Activated CD4-positive, alpha-beta T cell treated with anti-CD3 and anti-CD28 coated beads, Interleukin-2, amount 50 U/mL, for 1 hour (primary cell): ENCODE data around the gene C1QTNF9B.

Experiments
- DNase-seq: peaks from one replicate; pipeline ENCODE4 v3.0.0-alpha.2; 2020

C1QTNF9B gene

DNA sequence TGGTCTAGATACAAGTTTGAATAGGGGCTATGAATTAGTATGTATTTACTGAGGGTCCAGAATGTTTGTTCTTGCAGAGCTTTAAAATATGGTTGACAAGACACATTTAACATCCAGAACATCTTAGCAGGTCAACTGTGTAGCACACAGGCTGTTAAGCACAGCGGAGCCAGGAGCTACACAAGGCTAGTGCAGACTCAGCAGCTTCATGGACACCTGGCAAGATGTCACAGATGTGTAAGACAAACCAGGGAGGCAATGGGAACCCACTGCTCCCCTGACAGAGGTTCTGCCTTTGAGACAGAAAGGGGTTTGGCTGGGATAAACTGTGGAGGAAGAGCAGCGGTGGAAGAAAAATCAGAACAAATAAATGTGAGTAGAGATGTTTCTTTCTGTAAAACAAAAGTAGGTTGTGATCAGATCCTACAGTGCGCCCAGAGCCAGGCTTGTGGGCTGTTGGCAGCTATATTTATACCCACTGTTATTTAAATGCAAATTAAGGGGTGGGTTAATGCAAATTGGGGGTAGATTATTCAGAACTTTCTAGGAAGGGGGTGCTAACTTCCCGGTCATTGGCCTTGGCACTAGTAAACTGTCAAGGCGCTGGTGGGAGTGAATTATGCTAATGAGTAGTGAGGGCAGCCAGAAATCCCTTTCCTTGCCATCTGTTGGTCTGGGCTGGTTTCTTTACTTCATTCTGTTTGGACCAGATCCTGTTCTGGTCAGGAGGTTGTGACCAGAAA is 41.1 kb downstream of the C1QTNF9B start:
- no peak for DNase-seq

DNA sequence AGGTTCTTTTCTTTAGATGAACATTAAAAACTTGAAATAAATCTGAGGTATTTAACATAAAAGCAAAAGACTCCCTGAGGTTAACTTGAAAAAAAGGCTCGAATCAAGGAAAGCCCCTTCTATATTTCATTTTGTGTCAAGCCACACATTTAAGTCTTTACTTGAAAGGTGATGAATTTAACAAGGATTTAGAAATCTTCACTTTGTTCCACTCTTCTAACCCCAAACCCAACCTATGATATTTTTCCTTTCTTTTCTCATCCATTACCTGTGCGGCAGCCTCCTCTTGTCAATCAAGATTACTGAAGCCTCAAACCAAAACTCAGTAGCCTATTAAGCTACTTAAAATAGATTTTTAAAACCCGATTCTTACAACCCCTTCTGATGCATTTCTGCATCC is 41.9 kb downstream of the C1QTNF9B start:
- no peak for DNase-seq

DNA sequence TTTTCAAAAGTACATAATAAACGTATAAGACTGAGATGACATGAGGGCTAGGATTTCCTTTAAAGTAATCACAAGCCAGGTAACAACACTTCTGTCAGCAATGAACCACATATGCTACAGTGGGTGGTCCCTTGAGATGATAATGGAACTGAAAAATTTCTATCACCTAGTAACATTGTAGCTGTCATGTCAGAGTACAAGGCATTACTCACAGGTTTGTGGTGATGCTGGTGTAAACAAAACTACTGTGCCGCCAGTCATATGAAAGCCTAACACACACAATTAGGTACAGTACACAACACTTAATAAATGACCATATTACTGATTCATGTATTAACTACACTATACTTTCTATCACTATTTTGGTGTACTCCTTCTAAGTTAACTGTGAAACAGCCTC is 45.0 kb downstream of the C1QTNF9B start:
- DNase-seq: no peak

DNA sequence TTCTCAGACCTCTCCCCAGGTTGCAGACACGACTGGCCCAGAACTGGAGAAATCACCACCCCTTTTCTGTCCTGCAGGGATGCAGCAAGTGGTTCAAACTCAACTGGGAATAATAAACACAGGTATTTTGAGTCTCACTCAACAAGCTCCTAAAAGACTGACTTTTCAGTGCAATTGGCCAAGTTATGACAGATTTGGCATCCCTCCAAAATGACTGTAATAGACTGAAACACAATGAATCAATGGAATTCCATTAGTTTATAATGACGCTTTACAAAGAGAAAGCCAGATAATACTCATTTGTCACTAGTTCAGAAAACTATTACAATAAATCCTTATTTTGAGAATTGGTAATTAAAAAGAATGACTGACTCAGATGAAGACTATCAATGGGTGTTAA is 46.2 kb downstream of the C1QTNF9B start:
- DNase-seq: no peak

DNA sequence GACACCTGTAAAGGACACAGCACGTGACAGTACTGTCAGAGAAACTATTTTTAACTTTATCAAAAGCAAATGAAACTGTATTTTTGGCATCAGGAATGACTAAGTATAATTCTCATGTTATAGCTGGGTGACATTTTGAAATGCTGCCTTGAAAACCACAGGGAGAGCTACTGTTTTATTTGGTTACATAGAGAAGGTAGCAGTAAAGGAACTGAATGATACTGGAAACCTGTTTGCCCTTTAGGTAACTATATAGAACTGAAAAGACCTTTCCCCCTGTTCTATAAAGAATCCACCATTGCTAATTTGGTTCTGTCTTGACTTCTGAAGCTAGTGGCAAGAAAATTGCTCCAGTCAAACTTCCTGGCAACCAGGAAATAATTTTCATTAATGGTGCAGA is 47.2 kb downstream of the C1QTNF9B start:
- no peak for DNase-seq

DNA sequence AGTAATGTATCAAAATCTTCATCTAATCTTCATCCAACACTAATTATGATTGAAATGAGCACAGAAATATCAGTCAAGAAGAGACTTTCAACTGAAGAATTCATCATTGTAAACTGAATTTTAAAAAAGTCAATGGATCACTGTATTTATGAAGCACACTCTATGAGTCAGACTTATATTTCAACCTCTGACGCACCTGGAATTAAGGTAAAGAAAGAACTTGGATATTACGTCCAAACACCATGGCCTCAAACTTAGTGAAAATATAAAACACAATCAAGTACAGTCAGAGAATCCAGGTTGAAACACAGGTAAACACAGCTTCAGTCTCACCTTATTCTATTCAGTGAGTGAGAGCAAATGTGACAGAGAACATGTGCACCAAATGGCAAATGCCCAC is 47.6 kb downstream of the C1QTNF9B start:
- DNase-seq: no peak

DNA sequence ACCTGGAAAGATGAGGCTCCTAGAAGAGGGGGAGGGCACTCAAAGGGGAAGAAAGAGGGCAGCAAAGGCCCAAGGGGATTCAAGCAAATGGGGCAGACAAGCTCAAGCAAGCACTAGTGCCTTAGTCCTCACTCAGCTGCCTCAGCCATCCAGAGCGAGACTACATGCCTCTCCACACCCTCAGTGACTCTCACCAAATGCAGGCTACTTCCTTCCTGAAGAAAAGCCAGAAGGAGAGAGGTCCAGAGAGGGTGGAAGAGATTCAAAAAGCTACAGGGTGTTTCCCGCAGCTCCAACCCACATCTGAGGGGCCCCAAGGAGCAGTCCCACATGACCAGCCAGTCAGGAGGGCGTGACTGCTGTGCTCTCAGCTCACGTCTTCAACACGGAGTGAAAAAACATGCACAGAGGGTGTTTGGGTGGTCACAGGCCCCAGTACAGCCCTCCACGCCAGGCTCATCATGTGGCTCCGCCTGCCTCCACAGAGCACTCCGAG is 48.6 kb downstream of the C1QTNF9B start:
- DNase-seq: no peak

DNA sequence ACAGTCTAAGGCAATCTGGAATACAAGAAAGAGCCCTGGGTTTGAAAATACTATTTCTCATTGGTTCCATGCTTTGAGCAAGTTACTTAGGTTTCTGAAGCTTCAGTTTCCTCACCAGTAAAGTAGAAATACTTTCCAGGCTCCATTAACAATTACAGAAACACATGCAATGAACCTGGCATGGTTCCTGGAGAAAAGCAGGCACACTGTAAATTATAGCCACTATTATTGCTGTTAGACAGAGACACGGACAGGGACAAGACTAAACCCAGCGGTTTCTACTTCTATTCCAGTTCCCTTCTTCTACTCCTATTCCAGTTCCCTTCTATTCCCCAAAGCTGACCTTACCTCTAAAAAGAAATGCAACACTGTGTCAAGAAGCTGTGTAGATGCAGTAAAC is 49.3 kb downstream of the C1QTNF9B start:
- DNase-seq: no peak

DNA sequence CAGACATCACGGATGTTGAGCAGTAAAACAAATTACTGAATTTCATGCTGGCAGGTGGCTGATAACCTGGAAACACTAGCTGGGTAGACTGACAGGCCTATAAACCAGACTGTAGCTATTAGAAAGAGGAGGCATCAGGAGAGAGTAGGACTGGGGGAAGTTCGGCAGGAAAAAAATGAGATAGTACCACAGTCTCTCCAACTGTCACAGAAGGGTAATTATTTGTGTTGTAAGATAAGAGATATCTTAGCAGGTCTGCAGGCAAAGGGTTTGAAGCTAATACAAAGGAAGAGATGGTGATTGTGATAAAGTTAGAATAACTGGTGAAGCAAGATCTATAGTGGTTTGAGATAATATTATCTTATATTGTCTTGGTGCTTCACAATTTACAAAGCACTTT is 49.8 kb downstream of the C1QTNF9B start:
- DNase-seq: no peak

DNA sequence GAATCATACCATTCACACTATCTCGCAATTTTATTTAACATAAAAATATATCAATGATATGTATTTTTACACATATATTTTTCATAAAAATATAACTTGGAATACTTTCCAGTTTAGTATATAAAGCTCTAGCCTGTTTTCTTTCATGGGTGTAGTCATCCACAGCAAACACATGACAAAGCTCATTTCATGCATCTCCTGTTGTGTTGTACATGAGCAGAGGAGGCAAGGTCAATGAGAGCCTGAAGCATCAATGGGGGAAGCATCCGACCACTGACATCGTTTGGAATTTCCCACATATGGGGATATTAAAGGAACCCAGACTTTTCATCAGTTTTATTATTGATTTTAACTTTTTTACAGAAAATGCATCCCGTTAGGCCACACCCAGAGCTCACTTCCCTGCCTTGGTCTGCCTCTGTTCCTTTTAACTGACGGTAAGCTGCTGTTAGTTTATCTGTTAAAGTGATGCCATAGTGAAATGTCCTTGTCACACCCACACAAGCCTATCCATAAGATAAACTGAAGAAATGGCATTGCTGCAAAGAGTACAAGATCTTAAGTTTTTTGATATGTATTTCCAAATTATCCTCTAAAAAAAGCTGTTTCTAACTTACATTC is 52.1 kb downstream of the C1QTNF9B start:
- DNase-seq: no peak

DNA sequence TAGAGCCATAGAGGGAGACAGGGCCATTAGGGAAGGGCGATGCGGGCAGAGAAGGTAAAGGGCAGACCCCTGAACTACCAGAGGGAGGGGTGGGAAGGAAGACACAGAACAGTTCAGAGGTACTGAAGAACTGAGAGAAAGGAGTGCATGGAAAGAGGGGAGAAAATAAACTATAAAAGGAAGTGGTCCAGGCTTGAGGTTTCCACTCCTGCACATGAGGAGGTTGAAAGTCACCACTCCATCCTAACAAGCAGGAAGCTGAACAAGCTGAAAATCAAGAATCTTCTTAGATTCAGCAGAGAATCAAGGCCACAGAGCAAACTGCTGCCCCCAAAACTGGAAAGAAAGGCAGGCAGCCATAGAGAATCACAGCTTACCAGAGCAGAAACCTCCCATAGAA is 53.2 kb downstream of the C1QTNF9B start:
- DNase-seq: no peak

DNA sequence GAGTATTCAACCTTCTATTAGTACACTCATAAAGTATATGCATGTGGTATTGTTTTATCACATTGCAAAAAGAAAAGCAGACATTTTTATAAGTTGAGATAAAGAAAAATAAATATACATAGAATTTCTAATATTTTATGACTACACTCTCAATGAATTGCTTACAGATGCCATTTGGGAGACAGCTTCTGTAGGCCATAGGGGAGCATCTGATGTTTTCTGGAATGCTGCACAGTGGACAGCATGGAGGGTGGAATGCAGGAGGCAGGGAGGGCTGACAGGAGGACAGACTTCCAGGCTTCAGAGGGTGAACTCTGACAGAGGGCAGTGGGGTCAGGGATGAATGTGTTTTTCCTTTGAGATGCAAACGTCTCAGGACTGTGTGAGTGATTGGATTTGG is 53.9 kb downstream of the C1QTNF9B start:
- no peak for DNase-seq

DNA sequence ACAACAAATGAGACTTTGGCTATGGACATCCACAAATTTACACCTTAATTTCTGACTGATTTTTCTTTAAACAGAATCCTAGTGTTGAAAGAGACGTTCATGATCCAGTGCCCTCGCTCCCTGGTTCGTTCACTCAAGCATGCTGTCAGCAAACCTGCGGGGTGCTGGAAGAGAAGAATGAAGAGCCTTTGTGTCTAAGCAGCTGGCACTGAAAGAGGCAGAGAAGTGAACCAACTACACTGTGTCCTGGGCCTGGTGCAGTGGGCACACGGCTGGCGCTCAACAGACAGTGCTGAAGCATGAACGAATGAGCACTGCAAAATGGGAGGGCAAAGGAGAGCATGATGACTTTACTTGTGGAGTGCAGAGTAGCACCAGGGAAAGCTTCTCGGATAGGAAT is 54.9 kb downstream of the C1QTNF9B start:
- DNase-seq: no peak
